Mesodermal cell (in vitro differentiated cells): Measurements from ENCODE around the gene CRHR2.

Experiments used
- H3K27ac ChIP-seq: 2 replicates; pipeline ENCODE4 v1.7.0; 2013; ENCODE audit warnings: mild to moderate bottlenecking, low read depth, low read length, moderate library complexity; ENCODE audit not compliant: severe bottlenecking
- H3K36me3 ChIP-seq: 2 replicates; pipeline ENCODE4 v1.7.1; 2013; ENCODE audit warnings: mild to moderate bottlenecking, low read length, moderate library complexity; ENCODE audit not compliant: control insufficient read depth, insufficient read depth
- H3K4me1 ChIP-seq: one replicate; pipeline ENCODE4 v1.7.1; 2013; ENCODE audit warnings: mild to moderate bottlenecking, low read length; ENCODE audit not compliant: insufficient read depth, control insufficient read depth, poor library complexity, severe bottlenecking
- H3K4me3 ChIP-seq: 2 replicates; pipeline ENCODE4 v1.7.0; 2013; ENCODE audit warnings: low read length, control low read depth, mild to moderate bottlenecking; ENCODE audit not compliant: insufficient read depth, poor library complexity, severe bottlenecking; ENCODE audit errors: extremely low read depth
- H3K9me3 ChIP-seq: 2 replicates; pipeline ENCODE4 v1.7.1; 2013; ENCODE audit warnings: mild to moderate bottlenecking, low read length, moderate library complexity; ENCODE audit not compliant: control insufficient read depth
- WGBS, 2 experiments: methylation state at CpG; one replicate each; pipeline ENCODE4 v1.1.5; 2013; ENCODE audit warnings: missing lambda C conversion rate in 2 of 2; ENCODE audit not compliant: insufficient coverage in 2 of 2; 5-methylcytosine and 5-hydroxymethylcytosine counted together

The CRHR2 gene

GRCh38 chr7:30706908-30707307 lies 24.7 kb upstream of the CRHR2 start:
- Histone ChIP-seq H3K36me3 (no peaks in the 10 kb centered on the region), H3K27ac (no peak overlapping the region), H3K4me3 (no peak overlapping the region), H3K4me1 (peaks cover 2% of the 10 kb centered on the region), H3K9me3 (no peaks in the 10 kb centered on the region)
- WGBS, 2 experiments, result 85 to 87% methylated on average over 6 of the region's 6 CpGs

GRCh38 chr7:30706316-30706715 lies 24.1 kb upstream of the CRHR2 start:
- WGBS, 2 experiments, result 91 to 94% methylated on average over 4 to 6 of the region's 6 CpGs
- H3K36me3 ChIP-seq, result no peaks in the 10 kb centered on the region
- H3K4me3 ChIP-seq, result no peak overlapping the region
- H3K4me1 ChIP-seq, result peaks cover 2% of the 10 kb centered on the region
- no peak overlapping the region for H3K27ac ChIP-seq
- H3K9me3 ChIP-seq, result no peaks in the 10 kb centered on the region

- WGBS, 2 experiments, result 92 to 93% methylated on average over 11 to 12 of the region's 13 CpGs
- no peaks in the 10 kb centered on the region for H3K36me3 ChIP-seq
- no peak overlapping the region for H3K27ac ChIP-seq
- no peak overlapping the region for H3K4me3 ChIP-seq
- peaks cover 2% of the 10 kb centered on the region for H3K4me1 ChIP-seq
- H3K9me3 ChIP-seq, result no peaks in the 10 kb centered on the region
Observed at GRCh38 chr7:30705596-30705995, 23.3 kb upstream of the CRHR2 start.

- H3K27ac ChIP-seq, result no peak overlapping the region
Observed at GRCh38 chr7:30705008-30705407, 22.8 kb upstream of the CRHR2 start.

GRCh38 chr7:30703756-30704155 lies 21.5 kb upstream of the CRHR2 start:
- Histone ChIP-seq H3K36me3 (no peaks in the 10 kb centered on the region), H3K9me3 (no peaks in the 10 kb centered on the region), H3K4me3 (no peak overlapping the region), H3K27ac (no peak overlapping the region), H3K4me1 (no peaks in the 10 kb centered on the region)
- 83 to 89% methylated on average over 3 to 4 of the region's 4 CpGs for WGBS, 2 experiments

More at GRCh38 chr7:30705008-30705407, 22.8 kb upstream of the CRHR2 start:
- H3K36me3 ChIP-seq, result no peaks in the 10 kb centered on the region
- no peak overlapping the region for H3K4me3 ChIP-seq
- no peaks in the 10 kb centered on the region for H3K9me3 ChIP-seq
- peaks cover 2% of the 10 kb centered on the region for H3K4me1 ChIP-seq
- WGBS, 2 experiments, result 88 to 100% methylated on average over 7 to 8 of the region's 8 CpGs

- H3K27ac ChIP-seq, result no peak overlapping the region
- WGBS, 2 experiments, result 91 to 100% methylated on average over 1 of the region's 1 CpG
- H3K4me3 ChIP-seq, result no peak overlapping the region
- H3K9me3 ChIP-seq, result no peaks in the 10 kb centered on the region
- no peaks in the 10 kb centered on the region for H3K36me3 ChIP-seq
- peaks cover 6% of the 10 kb centered on the region for H3K4me1 ChIP-seq
Observed at GRCh38 chr7:30702200-30702599, 19.9 kb upstream of the CRHR2 start.

- Histone ChIP-seq H3K4me3 (no peak overlapping the region), H3K36me3 (no peaks in the 10 kb centered on the region), H3K9me3 (no peaks in the 10 kb centered on the region), H3K4me1 (peaks cover 10% of the 10 kb centered on the region), H3K27ac (no peak overlapping the region)
- WGBS, 2 experiments, result 57 to 90% methylated on average over 2 to 3 of the region's 3 CpGs
Observed at GRCh38 chr7:30700941-30701340, 18.7 kb upstream of the CRHR2 start.

GRCh38 chr7:30699706-30700495 lies 17.6 kb upstream of the CRHR2 start:
- Histone ChIP-seq H3K9me3 (no peaks in the 10 kb centered on the region), H3K36me3 (no peaks in the 10 kb centered on the region), H3K4me3 (no peak overlapping the region), H3K4me1 (peaks cover 10% of the 10 kb centered on the region), H3K27ac (no peak overlapping the region)
- WGBS, 2 experiments, result 54 to 61% methylated on average over 6 to 12 of the region's 17 CpGs

GRCh38 chr7:30698481-30698880 lies 16.2 kb upstream of the CRHR2 start:
- H3K4me1 ChIP-seq, result peaks cover 10% of the 10 kb centered on the region
- no peaks in the 10 kb centered on the region for H3K36me3 ChIP-seq
- H3K9me3 ChIP-seq, result no peaks in the 10 kb centered on the region
- H3K4me3 ChIP-seq, result no peak overlapping the region
- 92 to 96% methylated on average over 3 of the region's 4 CpGs for WGBS, 2 experiments
- H3K27ac ChIP-seq, result no peak overlapping the region

GRCh38 chr7:30697719-30698460 lies 15.6 kb upstream of the CRHR2 start:
- WGBS, 2 experiments, result 85 to 89% methylated on average over 12 to 15 of the region's 15 CpGs
- H3K27ac ChIP-seq, result no peak overlapping the region
- no peaks in the 10 kb centered on the region for H3K36me3 ChIP-seq
- H3K4me1 ChIP-seq, result peaks cover 10% of the 10 kb centered on the region
- no peaks in the 10 kb centered on the region for H3K9me3 ChIP-seq
- H3K4me3 ChIP-seq, result no peak overlapping the region
